AG10803 (cell line): ENCODE measurements around the gene MANEAL.

Experiments used
- DNase-seq: peaks from one replicate; pipeline ENCODE4 v3.0.0; 2010; ENCODE audit warnings: low read depth
- H3K4me3 ChIP-seq: 2 replicates; pipeline ENCODE4 v1.5.1; 2011; ENCODE audit warnings: mild to moderate bottlenecking, low read length, control low read depth
- CTCF ChIP-seq: conservative IDR thresholded peaks from 2 replicates; pipeline ENCODE4 v1.5.1; 2011; ENCODE audit warnings: mild to moderate bottlenecking, low read length, control low read depth, inconsistent platforms

Gene MANEAL

GRCh38 chr1:37817481-37817880 is 23.8 kb downstream of the MANEAL start:
- no peak overlapping the region for H3K4me3 ChIP-seq
- no peak for TF ChIP-seq CTCF
- no peak for DNase-seq

- no peak for DNase-seq
Observed at GRCh38 chr1:37821481-37821880, 27.8 kb downstream of the MANEAL start.

GRCh38 chr1:37822906-37823815 is 29.5 kb downstream of the MANEAL start:
- DNase-seq = no peak
- TF ChIP-seq CTCF = no peak
- H3K4me3 ChIP-seq = no peak overlapping the region

More at GRCh38 chr1:37821481-37821880, 27.8 kb downstream of the MANEAL start:
- no peak overlapping the region for H3K4me3 ChIP-seq
- no peak for TF ChIP-seq CTCF

- TF ChIP-seq CTCF = no peak
- H3K4me3 ChIP-seq = no peak overlapping the region
- DNase-seq = no peak
Observed at GRCh38 chr1:37824001-37824400, 30.4 kb downstream of the MANEAL start.

- TF ChIP-seq CTCF = no peak
- H3K4me3 ChIP-seq = no peak overlapping the region
- no peak for DNase-seq
Observed at GRCh38 chr1:37825506-37825905, 31.9 kb downstream of the MANEAL start.

- TF ChIP-seq CTCF = no peak
- DNase-seq = no peak
- H3K4me3 ChIP-seq = no peak overlapping the region
Observed at GRCh38 chr1:37828410-37829074, 34.9 kb downstream of the MANEAL start.
